ENCODE measurements around the gene TOP1.

TOP1 gene

GRCh38 chr20:41142919-41143318, 114.3 kb downstream of the TOP1 start:
- no peak for DNase-seq (ENCODE audit: low read depth in 1 of 2, low spot score in 1 of 2)

GRCh38 chr20:41143354-41143753, 114.7 kb downstream of the TOP1 start:
- no peak for DNase-seq (ENCODE audit: low read depth in 1 of 2, low spot score in 1 of 2)

GRCh38 chr20:41145317-41145716, 116.7 kb downstream of the TOP1 start:
- no peak for DNase-seq (ENCODE audit: low read depth in 1 of 2, low spot score in 1 of 2)

GRCh38 chr20:41145821-41146620, 117.4 kb downstream of the TOP1 start:
- no peak for DNase-seq (ENCODE audit: low read depth in 1 of 2, low spot score in 1 of 2)

- no peak for DNase-seq (ENCODE audit: low read depth in 1 of 2, low spot score in 1 of 2)
These were observed 119.2 kb downstream of the TOP1 start for GRCh38 chr20:41147767-41148191.

GRCh38 chr20:41148942-41149341, 120.3 kb downstream of the TOP1 start:
- no peak for DNase-seq (ENCODE audit: low read depth in 1 of 2, low spot score in 1 of 2)

GRCh38 chr20:41150664-41151063, 122.0 kb downstream of the TOP1 start:
- no peak for DNase-seq (ENCODE audit: low read depth in 1 of 2, low spot score in 1 of 2)

- DNase-seq (ENCODE audit: low read depth in 1 of 2, low spot score in 1 of 2): no peak
These were observed 122.7 kb downstream of the TOP1 start for GRCh38 chr20:41151134-41151869.

- DNase-seq (ENCODE audit: low read depth in 1 of 2, low spot score in 1 of 2): no peak
These were observed 123.6 kb downstream of the TOP1 start for GRCh38 chr20:41152108-41152757.

GRCh38 chr20:41154436-41155176, 126.0 kb downstream of the TOP1 start:
- no peak for DNase-seq (ENCODE audit: low read depth in 1 of 2, low spot score in 1 of 2)

GRCh38 chr20:41155261-41155660, 126.6 kb downstream of the TOP1 start:
- DNase-seq (ENCODE audit: low read depth in 1 of 2, low spot score in 1 of 2): no peak

GRCh38 chr20:41158082-41158625, 129.5 kb downstream of the TOP1 start:
- no peak for DNase-seq (ENCODE audit: low read depth in 1 of 2, low spot score in 1 of 2)

GRCh38 chr20:41159547-41159946, 130.9 kb downstream of the TOP1 start:
- DNase-seq (ENCODE audit: low read depth in 1 of 2, low spot score in 1 of 2): no peak

GRCh38 chr20:41160686-41161085, 132.1 kb downstream of the TOP1 start:
- DNase-seq (ENCODE audit: low read depth in 1 of 2, low spot score in 1 of 2): no peak

GRCh38 chr20:41161886-41162285, 133.3 kb downstream of the TOP1 start:
- DNase-seq (ENCODE audit: low read depth in 1 of 2, low spot score in 1 of 2): no peak

- no peak for DNase-seq (ENCODE audit: low read depth in 1 of 2, low spot score in 1 of 2)
These were observed 133.8 kb downstream of the TOP1 start for GRCh38 chr20:41162396-41162795.

- no peak for DNase-seq (ENCODE audit: low read depth in 1 of 2, low spot score in 1 of 2)
These were observed 135.2 kb downstream of the TOP1 start for GRCh38 chr20:41163821-41164220.

- DNase-seq (ENCODE audit: low read depth in 1 of 2, low spot score in 1 of 2): no peak
These were observed 136.6 kb downstream of the TOP1 start for GRCh38 chr20:41165001-41165882.

GRCh38 chr20:41166201-41167117, 137.8 kb downstream of the TOP1 start:
- DNase-seq (ENCODE audit: low read depth in 1 of 2, low spot score in 1 of 2): no peak

Data from activated CD4-positive, alpha-beta T cell treated with anti-CD3 and anti-CD28 coated beads, Interleukin-2, amount 50 U/mL, for 24 hours (primary cell).